Activated CD8-positive, alpha-beta memory T cell treated with anti-CD3 and anti-CD28 coated beads, Interleukin-2, amount 50 U/mL, for 24 hours (primary cell): Measurements from ENCODE around the gene SLFN11.
"Not testable (repeated sequence)": the region's sequence is repeated elsewhere in the genome, so short reads cannot be mapped to it uniquely, and the experiment has no call there.

Experiments
- DNase-seq: peaks from one replicate; pipeline ENCODE4 v3.0.0-alpha.2; 2020; ENCODE audit errors: extremely low read depth

SLFN11 gene

DNA sequence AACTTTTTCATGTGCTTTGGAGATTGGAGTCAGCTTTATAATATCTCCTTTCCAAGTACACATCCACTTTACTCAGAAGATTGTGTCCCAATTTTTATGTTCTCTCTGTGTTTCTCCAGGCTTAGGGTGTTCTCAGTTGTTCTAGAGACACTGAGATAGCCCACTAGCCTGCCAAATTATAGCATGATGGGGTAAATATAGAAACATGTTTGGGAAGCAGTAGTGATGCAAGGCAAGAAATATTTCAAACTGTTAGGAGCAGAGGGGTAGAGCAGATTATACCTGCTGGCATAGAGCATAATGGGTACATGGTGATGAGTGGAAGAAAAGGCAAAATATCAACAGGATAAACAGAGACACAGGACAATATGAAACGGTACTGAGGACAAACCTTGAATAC, 12.4 kb downstream of the SLFN11 start:
- no peak for DNase-seq

DNA sequence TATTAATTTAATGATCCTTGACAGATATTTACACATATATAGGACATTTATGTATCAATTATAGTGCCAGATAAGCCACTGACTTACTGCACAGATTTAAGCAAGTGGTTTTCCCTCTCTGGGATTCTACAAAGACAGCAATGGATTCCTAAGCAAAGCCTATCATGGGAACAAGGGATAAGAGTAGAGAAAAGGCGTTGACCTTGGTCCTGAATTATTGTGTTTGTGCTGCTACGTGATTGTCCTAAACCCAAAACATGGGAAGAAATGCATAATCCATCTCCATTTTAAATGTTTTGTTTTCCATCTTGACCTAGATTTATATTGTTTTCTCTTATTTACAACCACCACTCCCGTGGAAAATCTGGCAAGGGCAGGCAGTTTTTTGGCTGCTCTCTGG, 14.0 kb downstream of the SLFN11 start:
- DNase-seq, result no peak

DNA sequence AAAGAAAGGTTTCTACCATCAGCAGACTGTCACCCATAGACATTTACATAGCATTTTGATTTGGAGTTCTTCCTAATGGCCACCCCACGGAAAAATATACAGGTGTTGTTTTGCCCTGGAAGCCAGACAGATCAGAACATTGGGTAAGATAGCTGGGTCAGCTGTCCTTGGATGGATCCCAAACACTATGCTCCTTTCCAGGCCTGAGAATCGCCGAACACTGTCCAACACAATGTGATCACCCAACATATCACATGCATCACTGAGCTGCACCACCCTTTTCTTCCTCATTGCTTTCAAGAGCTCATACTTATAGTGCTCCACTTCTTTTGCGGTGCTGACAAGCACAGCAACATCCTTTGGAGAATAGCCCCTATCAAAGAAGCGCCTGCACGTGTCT, 21.1 kb downstream of the SLFN11 start:
- no peak for DNase-seq

DNA sequence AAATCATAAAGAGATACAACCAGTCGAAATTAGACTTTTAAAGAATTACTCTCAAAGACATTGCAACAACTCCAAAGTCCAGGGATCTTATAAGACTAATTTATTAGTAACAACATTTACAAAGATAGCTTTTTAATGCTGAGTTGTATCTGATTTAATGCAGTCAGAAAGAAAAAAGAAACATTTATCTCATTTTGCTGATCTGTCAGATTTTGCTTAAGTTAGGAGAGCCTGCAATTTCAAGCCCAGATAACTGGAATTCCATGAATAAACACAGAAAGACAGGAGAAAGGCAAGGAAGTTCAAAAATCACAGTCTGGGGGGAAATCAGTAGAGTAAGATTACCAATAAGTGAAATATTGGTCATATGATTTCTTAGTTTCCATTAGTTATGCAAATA, 22.9 kb downstream of the SLFN11 start:
- DNase-seq, result no peak

DNA sequence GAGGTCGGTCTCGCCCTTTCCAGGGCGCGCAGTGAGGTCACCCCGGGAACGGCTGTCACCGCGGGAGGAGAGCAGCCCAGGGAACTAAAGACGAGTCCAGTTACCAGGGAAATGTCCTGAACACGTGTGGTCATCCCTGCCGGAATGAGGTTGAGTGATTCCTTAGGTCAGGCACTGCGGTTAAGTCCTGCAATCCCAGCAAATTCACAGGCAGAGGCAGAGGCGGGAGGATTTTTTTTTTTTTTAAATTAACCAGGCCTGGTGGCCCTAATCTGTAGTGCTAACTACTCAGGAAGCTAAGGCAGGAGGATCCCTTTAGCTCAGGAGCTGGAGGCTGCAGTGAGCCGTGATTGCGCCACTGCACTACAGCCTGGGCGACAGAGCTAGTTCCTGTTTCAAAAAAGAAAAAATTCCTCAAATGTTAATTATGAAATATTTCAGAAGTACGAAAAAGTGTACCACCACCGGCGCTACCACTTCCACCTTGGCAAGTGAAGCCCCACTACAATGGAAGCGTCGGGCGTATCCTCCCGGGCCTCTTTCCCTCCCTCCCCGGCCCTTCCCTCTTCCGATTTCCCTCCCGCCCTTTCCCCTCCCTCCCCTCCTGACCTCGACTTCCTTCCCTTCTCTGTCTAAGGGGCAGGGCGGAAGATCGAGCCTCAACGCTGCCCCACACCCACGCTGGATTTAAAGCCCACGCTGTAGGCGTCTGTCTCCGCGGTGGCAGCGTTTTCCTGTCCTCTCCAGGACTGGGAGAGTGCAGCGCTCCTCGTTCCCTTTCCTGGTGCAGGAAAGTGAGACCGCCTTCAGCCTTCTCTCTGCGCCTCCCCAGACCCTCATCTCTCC, 27.3 kb downstream of the SLFN11 start:
- no peak for DNase-seq

DNA sequence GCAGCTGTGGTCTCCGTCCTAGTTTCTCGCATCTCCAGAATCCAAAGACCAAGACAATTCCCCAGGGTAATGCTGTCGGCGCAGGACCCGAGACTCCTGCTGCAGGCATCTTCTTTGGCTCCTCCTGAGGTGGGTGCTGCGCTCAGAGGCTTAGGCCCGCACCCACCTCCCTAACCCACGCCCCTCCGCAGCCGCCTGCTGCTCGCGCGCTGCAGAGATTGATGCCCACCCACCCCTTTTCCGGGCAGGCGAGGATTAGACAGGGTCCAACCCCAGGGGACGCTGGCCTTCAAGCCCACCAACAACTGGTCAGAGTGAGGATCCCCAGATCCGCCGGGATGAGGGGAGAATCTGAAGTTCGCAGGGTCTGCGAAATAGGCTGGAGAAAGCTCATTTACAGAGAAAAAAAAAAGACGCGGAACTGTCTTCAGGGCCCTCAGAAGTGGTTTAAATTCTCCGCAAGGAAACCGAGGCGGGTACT, 27.9 kb downstream of the SLFN11 start:
- DNase-seq, result no peak

DNA sequence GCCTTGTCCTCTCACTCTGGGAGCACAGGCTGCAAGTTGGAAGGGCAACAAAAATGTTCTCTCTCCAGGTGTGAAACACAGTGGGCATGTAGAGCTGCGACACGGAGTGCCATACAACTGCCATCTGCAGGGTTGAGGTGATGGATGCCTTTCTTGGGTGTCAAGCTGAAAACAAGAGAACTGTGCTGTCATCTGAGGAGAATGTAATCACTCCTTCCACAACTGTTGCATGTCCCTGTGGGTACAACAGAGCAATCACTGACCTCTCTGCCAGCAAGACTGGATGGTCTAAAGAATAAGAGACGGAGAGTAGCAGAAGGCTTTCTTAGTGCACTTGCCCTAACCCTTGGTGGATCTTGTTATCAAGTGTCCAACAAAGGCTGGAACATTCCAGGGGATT, 29.2 kb downstream of the SLFN11 start:
- no peak for DNase-seq

DNA sequence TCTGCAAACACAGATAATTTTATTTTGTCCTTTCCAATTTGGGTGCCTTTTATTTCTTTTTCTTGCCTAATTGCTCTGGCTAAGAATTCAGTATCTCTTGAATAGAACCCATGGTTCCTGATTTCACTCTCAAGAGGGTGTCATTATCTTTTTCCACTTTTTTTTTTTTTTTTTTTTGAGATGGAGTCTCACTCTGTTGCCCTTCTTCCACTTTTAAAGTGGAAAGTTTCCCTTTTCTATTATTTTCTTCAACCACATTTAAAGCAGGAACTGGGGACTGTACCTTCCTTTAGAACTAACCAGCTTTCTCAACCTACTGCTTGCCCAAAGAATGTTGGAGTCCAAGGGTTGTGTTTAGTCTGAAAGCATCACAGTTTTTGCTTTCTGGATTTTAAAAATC, 31.1 kb downstream of the SLFN11 start:
- no peak for DNase-seq

DNA sequence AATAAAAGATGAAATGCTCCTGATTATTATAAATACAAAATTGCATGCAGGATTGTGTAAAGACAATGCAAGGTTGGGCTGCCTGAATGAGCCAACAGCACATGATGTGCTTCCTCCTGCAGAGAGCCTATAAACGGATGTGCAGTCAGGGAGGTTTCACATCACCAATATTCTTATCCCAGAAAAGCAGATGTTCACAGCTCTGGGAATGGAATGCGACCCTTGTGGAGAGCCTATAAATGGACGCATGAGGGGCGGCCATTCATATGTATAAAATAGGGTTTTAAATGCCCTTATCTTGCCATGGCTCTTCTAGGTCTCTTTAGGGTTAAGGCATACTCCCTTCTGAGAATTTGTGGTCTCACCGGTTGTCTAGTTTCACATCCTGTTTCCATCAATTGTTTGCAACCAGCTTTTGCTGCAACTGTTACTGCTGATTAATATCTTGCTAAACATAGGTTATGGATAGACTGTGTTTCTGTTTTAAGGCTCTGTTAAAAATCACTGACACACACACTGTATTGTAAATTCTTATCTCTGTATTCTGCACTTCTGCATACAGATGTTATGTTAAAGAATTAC, 31.9 kb downstream of the SLFN11 start:
- DNase-seq, result no peak

DNA sequence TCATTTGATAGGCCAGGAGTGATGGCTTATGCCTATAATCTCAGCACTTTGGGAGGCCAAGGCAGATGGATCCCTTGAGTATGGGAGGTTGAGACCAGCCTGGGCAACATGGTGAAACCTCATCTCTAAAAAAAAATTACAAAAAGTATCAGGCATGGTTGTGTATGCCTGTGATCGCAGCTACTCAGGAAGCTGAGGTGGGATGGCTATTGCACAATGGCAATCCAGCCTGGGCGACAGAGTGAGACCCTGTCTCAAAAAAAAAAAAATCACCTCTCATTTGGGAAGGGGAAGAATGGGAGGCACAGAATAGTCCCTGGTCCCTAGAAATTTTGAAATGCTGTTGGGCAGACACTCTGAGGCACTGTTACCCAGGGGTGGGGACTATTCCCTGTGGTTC, 35.2 kb downstream of the SLFN11 start:
- DNase-seq, result no peak

DNA sequence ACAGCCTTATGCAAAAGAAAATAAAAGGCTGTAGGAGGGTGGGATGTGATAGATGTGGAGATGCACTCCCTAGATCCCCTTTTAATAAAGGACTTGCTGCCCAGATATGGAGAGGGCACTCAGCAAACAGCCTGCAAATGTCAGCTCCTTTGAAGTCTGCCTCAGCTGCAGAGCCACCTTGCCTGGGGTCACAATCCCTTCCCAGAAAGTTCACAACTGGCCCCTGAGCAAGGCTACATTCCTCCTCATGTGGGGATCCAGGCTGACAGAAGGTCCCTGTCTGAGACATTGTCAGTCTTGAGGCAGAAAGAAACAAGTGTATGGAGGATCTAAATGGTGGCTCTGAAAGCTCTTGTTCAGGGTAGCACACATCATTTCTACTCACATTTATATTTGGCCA, 36.1 kb downstream of the SLFN11 start:
- no peak for DNase-seq

DNA sequence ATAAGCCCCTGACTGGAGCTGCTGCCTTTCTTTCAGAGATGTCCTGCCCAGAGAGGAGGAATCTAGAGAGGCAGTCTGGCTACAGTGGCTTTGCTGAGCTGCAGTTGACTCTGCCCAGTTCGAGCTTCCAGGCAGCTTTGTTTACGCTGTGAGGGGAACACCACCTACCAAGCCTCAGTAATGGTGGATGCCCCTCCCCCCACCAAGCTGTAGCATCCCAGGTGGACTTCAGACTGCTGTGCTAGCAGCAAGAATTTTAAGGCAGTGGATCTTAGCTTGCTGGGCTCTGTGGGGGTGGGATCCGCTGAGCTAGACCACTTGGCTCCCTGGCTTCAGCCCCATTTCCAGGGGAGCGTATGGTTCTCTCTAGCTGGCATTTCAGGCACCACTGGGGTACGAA, 39.8 kb downstream of the SLFN11 start:
- DNase-seq, result not testable (repeated sequence)

DNA sequence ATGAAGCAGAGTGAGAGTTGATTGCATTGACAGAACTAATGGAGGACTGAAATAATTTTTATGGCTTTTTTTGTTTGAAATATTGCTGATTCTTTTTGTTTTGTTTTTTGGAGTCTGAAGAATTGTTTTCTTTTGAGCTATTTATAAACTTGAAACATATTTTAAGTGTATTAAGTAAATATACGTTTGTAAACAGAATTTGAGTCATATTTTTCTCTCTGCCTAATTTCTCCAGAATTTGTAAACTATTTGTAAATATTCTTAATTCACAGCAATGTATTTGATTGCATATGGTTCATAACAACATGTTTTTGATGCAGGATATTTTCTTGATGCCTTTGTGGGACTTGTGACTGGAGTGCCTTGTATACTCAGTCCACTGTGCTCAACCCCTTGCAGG, 50.7 kb downstream of the SLFN11 start:
- no peak for DNase-seq

DNA sequence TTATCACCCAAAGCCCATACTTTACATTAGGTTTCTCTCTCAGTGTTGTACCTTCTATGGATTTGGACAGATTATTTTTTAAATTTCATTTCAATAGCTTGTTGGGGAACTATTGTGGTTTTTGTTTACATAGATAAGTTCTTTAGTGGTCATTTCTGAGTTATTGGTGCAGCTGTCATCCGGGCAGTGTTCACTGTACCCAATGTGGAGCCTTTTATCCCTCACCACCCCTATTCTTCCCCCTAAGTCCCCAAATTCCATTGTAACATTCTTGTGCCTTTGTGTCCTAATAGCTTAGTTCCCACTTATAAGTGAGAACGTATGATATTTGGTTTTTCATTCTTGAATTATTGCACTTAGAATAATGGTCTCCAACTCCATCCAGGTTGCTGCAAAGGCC, 57.5 kb downstream of the SLFN11 start:
- DNase-seq, result no peak

DNA sequence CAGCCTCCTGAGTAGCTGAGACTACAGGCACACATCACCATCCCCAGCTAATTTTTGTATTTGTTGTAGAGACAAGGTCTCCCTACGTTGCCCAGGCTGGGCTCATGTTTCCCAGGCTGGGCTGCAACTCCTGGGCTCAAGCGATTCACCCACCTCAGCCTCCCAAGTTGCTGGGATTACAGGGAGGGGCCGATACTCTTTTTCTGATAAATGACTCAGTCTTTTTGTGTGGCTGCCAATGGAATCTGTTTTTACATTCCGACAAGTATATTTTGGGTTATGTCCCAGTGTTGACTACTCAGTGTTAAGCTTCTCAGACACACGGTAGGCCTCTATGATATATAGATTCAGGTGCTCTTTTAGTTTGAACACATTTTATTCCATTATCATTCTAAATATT, 58.1 kb downstream of the SLFN11 start:
- no peak for DNase-seq

DNA sequence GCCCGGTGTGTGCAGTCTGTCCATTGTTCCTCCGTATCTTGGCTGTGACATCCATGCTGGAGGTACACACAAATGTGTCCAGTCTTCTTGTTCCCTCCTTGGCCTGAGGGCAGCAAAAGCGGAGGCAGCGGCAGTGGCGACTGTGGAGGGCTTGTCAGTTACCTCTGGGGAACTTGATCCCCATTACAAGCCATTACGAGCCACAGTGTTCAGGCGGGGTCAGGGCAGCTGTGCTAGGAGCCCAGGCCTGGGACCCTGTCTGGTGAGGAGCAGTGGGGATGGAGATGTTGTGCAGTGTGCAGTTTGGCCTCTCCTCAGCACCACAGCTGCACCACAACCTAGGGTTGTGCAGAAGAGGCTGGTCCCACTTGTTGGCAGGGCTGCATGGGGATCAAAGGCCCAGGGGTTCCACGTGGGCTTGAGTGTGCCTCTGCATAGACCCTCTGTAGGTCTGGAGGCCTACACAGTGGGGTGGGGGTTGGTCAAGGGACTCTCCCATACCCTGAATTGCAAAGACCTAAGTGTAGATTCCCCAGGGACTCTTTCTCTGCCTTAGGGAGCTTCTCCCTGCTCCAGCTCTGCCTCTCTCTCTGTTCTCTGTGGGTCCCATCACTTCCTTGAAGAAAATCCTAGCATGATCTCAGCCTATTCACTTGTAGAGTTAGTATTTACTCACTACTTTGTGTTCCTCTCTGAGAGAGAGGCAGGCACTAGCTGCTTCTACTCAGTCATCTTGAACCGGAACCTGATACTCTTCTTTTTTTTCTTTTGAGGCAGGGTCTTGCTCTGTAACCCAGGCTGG, 58.8 kb downstream of the SLFN11 start:
- no peak for DNase-seq

DNA sequence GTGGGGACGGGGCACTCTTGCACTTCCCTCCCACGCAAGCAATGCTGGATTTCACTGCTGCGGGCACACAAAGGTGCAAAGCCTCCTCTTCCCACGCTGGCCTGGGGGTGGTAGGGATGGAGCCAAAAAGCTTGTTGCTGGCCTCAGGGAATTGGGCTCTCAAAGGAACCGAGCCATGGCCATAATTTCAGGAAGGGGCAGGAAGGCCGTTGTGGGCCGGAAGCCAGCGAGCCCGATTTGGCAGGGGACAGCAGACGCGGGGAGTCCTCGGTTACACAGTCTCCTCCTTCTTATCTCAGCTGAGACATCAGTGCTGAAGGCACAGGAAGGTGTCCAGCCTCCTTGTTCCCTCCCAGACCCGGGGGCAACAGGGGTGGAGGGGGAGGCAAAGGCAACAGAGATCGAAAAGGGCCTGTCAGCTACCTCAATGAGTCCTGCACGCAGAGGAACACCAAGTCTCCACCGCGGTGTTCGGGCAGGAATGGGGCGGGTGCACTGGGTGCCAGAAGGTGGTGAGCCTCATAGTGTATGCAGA, 59.5 kb downstream of the SLFN11 start:
- DNase-seq, result no peak

DNA sequence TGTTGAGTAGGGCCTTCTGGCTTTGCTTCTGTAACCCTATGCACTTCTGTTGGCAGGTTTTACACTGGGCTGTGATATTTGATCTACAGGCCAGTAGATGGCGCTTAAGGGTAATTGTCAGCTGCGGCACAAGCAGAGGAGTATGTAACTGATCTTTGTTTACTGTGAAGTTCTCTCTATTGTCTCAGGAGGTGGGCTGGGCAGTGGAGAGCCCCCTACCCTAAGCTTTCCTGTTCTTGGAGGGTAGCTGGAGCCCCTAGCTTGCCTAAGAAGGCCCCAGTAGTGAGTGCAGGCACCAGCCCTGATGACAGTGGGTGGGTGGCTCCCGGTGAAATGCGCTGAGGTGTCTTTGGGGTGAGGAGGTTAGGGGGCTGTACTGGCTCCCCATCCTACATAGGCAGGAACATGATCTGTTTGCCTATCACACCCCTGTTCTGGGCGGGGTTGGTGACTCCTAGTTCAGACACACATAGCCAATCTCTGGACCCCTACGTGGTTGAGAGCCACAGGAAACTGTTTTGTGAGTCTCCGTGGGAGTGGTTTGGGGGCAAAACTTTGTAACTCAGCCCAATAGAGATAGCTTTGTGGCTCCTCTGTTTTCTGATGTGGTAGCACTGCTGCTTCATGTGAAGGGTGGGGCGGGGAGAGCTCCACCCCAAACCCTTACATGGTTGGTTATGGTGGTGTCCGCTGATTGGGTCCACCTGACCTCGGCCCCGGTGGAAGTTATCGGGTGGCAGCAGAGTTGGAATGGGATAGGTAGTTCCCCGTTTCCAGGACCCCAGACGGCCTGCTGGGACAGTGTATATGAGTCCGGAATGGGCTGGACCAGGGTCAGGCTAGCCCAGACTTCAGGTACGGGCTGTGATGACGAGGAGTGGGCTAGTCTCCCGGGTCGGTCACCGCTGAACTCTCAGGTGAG, 60.4 kb downstream of the SLFN11 start:
- DNase-seq, result peak; percentile 77

DNA sequence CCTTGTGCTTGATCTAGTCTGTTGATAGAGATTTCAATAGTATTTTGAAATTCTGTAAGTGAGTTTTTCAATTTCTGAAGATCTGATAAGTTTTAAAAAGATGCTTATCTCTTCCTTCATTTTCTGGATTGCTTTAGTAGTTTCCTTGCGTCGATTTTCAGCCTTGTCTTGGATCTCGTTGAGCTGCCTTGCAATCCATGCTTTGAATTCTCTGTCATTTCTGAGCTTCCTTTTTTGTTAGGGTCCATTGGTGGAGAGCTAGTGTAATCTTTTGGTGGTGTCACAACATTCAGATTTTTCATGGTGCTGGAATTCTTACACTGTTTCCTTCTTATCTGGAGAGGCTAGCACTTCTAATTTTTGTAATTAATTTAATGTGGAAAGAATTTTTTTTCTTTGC, 61.1 kb downstream of the SLFN11 start:
- DNase-seq, result no peak

DNA sequence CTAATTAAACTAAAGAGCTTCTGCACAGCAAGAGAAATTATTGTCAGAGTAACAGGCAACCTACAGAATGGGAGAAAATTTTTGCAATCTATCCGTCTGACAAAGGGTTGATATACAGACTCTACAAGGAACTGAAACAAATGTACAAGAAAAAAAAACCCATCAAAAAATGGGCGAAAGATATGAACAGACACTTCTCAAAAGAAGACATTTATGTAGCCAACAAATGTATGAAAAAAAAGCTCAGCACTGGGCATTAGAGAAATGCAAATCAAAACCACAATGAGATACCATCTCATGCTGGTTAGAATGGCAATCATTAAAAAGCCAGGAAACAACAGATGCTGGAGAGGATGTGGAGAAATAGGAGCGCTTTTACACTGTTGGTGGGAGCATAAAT, 64.1 kb downstream of the SLFN11 start:
- not testable (repeated sequence) for DNase-seq
